ENCODE results near the gene TTLL10. TPM values are rescaled to one million over a fixed set of nuclear protein-coding genes. Genes with fewer than 3 reads are reported as not detected.

Gene TTLL10
- total RNA-seq, 2 donors from 2014 or later = not detected

GRCh38 chr1:1211541-1212441, 38.1 kb downstream of the TTLL10 start:
- ATAC-seq (ENCODE audit: insufficient number of reproducible peaks, low FRiP score, low read depth) (no peak), DNase-seq (ENCODE audit: low spot score) (no peak)
- Histone ChIP-seq H3K4me1 (ENCODE audit: control insufficient read depth in 1 of 2, low read depth in 2 of 2) (peaks cover 3% of the 10 kb centered on the region in 2 donors), H3K4me3 (no peak overlapping the region), H3K36me3 (peaks cover 4% of the 10 kb centered on the region), H3K9me3 (no peaks in the 10 kb centered on the region), H3K27me3 (replicated peaks; ENCODE audit: insufficient read depth) (no peaks in the 10 kb centered on the region), H3K27ac (no peak overlapping the region)
- TF ChIP-seq, protein P1, sequence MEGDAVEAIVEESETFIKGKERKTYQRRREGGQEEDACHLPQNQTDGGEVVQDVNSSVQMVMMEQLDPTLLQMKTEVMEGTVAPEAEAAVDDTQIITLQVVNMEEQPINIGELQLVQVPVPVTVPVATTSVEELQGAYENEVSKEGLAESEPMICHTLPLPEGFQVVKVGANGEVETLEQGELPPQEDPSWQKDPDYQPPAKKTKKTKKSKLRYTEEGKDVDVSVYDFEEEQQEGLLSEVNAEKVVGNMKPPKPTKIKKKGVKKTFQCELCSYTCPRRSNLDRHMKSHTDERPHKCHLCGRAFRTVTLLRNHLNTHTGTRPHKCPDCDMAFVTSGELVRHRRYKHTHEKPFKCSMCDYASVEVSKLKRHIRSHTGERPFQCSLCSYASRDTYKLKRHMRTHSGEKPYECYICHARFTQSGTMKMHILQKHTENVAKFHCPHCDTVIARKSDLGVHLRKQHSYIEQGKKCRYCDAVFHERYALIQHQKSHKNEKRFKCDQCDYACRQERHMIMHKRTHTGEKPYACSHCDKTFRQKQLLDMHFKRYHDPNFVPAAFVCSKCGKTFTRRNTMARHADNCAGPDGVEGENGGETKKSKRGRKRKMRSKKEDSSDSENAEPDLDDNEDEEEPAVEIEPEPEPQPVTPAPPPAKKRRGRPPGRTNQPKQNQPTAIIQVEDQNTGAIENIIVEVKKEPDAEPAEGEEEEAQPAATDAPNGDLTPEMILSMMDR (IDR thresholded peaks at IDR 0.05) = no peak

DNA sequence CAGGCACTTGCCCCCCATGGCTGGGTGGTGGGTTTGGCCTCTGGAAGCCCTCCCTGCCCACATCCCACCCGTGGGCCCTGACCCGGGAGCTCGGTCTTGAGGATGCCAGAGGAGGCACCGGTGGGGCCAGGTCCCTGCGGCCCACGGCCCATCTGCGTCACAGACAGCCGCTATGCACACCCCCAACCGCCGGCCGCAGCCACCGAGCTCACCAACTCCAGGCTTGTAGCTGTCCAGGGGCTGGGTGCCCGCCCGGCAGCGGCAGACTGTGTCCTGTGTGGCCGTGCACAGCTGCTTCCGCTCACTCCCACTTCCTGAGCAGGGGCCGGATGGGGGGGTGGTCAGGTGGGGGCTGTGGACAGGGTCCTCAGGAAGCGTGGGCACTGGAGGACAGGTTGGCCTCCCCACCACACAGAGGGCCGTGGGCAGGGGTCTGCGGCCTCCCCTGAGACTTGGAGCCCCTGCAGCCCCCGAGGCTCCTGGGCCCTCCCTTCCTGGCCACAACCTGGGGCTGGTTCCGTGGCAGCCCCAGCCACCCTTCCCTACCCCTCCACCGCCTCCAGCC, 39.2 kb downstream of the TTLL10 start:
- TF ChIP-seq, protein P1 (IDR thresholded peaks at IDR 0.05) = no peak
- no peaks in the 10 kb centered on the region for H3K27me3 ChIP-seq (replicated peaks; ENCODE audit: insufficient read depth)
- no peak for DNase-seq (ENCODE audit: low spot score)
- peaks cover 15% of the 10 kb centered on the region for H3K36me3 ChIP-seq
- H3K4me3 ChIP-seq = peak overlapping the region; percentile 31
- ATAC-seq (ENCODE audit: insufficient number of reproducible peaks, low FRiP score, low read depth) = no peak
- H3K27ac ChIP-seq = no peak overlapping the region
- H3K9me3 ChIP-seq = no peaks in the 10 kb centered on the region
- peaks cover under 1 to 3% of the 10 kb centered on the region in 2 donors for H3K4me1 ChIP-seq (ENCODE audit: control insufficient read depth in 1 of 2, low read depth in 2 of 2)

DNA sequence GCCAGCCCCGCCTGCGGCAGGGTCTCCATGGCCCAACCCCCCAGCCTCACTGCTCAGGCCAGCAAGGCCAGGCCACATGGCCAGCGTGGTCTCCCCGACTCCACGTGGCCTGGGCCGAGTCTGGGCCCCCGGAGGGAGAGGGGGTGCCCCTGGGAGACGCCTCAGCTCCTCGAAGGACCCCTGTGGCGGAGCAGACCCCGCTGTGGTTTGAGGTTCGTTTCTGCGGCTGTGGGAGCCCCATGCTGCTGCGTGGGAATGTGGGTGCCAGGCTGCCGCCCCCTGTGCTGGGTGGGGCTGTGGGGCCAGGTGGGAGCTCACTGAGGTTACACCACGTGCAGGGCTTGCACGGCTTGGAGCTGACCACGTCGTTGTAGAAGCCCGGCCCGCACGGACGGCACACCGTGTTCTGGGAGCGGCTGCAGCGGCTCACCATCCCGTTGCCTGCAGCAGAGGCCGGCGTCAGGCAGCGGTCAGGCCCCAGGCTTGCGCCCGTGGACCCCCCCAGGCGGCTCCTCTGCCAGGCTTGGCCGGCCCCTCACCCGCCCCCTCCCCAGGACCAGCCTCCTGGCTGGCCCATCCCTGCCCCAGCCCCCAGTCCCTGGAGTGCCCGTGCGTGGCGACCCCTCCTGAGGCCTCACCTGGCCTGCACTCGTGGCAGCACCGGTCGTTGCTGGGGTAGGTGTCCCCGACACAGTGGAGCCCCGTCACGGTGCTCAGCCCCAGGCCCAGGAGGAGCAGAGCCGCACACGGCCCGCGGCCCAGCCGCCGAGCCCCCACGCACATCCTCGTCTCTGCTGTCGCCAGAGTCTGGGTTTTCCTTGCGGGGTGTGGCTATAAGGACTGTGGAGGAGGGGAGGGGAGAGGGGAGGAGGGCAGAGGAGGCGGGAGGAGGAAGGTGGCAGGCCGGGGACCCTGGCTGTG, 39.9 kb downstream of the TTLL10 start, which contains the start of gene TNFRSF4:
TSS of gene TNFRSF4 (minus strand) at position 809 of the 921 bp plus-strand sequence. CDS start at position 783, 26 bp downstream.
- Histone ChIP-seq H3K4me3 (peak within 1 kb of the TSS; percentile 31), H3K27ac (no peak within 1 kb of the TSS), H3K9me3 (no peaks in the 10 kb centered on the region), H3K27me3 (replicated peaks; ENCODE audit: insufficient read depth) (no peaks in the 10 kb centered on the region), H3K4me1 (ENCODE audit: control insufficient read depth in 1 of 2, low read depth in 2 of 2) (no peaks in the 10 kb centered on the region), H3K36me3 (peaks cover 22% of the 10 kb centered on the region)
- DNase-seq (ENCODE audit: low spot score) = no peak
- TF ChIP-seq, protein P1 (IDR thresholded peaks at IDR 0.05) = no peak
- no peak for ATAC-seq (ENCODE audit: insufficient number of reproducible peaks, low FRiP score, low read depth)

DNA sequence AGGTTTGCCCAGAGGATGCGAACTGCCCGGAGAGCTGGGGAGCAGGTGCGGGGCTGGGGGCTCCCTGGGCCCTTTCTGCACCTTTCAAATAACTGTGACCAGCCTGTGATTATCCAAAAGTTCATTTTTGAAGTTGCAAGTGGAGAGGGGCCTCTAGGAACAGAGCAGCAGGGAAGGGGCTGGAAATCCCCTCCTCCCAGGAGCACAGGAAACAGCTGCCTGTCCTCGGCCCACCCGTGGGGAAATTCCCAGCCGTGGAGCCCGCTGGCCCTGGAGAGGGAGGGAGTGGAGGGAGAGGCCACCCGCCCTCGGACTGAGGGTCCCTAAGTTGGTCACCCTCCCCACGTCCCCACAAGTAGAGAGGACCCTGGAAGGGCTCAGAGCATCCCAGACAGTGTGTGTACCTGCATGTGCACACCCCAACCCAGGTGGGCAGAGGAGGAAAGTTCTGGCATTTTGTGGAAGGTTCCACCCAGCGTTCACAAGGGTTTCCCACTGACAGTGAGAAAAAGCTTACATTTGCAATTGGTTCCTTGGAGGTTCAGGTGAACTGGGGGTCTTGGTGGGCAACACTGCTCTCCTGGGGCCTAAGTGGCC, 41.5 kb downstream of the TTLL10 start:
- no peak for DNase-seq (ENCODE audit: low spot score)

More for the DNA sequence above, 41.5 kb downstream of the TTLL10 start:
- Histone ChIP-seq H3K27me3 (replicated peaks; ENCODE audit: insufficient read depth) (no peaks in the 10 kb centered on the region), H3K4me1 (ENCODE audit: control insufficient read depth in 1 of 2, low read depth in 2 of 2) (no peaks in the 10 kb centered on the region), H3K4me3 (no peak overlapping the region), H3K9me3 (no peaks in the 10 kb centered on the region), H3K27ac (no peak overlapping the region), H3K36me3 (peaks cover 28% of the 10 kb centered on the region)
- TF ChIP-seq, protein P1 (IDR thresholded peaks at IDR 0.05) = no peak
- ATAC-seq (ENCODE audit: insufficient number of reproducible peaks, low FRiP score, low read depth) = no peak
